ENCODE data around the gene NUMA1. TPM values are rescaled to one million over a fixed set of nuclear protein-coding genes. Genes with fewer than 3 reads are reported as not detected.

NUMA1 gene
- total and polyA plus RNA-seq, 12 donors = 54.1 to 159 (median 83.4) TPM

- no peaks in the 10 kb centered on the region for H3K9me3 ChIP-seq
- peaks cover 0 to 98% (median 54%) of the 10 kb centered on the region in 9 donors for H3K36me3 ChIP-seq
- TF ChIP-seq CTCF (IDR thresholded peaks at IDR 0.05) = no peak
- 45 to 47% methylated on average over 1 of the region's 1 CpG for WGBS, 2 donors
- H3K4me3 ChIP-seq = no peak overlapping the region
- intact Hi-C loops (cut with DNase I) = loop anchor here in 4 of 10 donors (1.0 to 10.0 kb wide), 4 partner anchors 65 to 409 kb away; partner anchors contain the start of gene CLPB (in 1 of the 4)
- peaks cover 5 to 70% (median 45%) of the 10 kb centered on the region in 9 donors for H3K4me1 ChIP-seq
- no peak for DNase-seq
- no peaks in the 10 kb centered on the region for H3K27me3 ChIP-seq
- peak overlapping the region in 2 of 10 donors; percentile 33 to 57 for H3K27ac ChIP-seq
- ATAC-seq = no peak
These were observed 54.3 kb downstream of the NUMA1 start for GRCh38 chr11:72026090-72026489.

DNA sequence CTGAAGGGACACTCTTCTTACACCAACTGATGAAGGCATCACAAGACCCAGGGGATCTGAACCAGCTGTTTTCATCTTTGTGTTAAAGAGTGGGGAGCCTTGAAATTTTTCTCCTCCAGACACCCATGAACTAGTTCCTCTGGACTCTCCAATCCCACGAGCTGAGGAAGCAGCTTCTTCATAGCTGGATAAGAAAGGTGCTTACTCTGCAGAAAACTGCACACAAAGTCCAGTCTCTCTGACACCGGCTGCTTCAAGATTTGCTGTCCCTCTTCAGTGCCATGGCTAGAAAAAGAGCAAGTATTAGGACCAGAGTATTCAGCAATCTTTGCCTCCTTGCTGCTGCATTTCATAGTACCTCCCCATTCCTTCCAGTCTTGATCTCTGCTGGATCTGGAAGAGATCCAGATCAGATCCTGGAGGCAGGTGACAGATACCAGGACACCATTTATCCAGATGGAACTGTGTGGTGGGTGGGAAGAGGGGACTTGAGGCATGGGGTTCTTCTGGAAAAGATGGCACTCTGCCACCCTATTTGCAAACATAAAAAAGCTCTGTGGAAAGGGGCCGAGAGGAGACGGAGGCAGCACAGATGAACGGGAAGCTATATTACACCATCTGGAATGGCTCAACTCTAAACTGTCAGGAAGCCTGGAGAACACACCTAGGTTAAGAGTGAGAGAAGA is 56.1 kb downstream of the NUMA1 start:
- no peak for TF ChIP-seq CTCF (IDR thresholded peaks at IDR 0.05)
- Histone ChIP-seq H3K4me3 (no peak overlapping the region), H3K36me3 (peaks cover 0 to 98% (median 71%) of the 10 kb centered on the region in 9 donors), H3K4me1 (peaks cover 3 to 53% (median 37%) of the 10 kb centered on the region in 9 donors), H3K27ac (peak overlapping the region in 1 of 10 donors; percentile 27), H3K27me3 (no peaks in the 10 kb centered on the region), H3K9me3 (no peaks in the 10 kb centered on the region)
- ATAC-seq = no peak
- DNase-seq = no peak
- intact Hi-C loops (cut with DNase I) = loop anchor here in 8 of 10 donors (2.0 to 10.0 kb wide), 6 partner anchors 42 to 411 kb away; partner anchors contain the start of gene CLPB (in 1 of the 8)
- WGBS, 2 donors = 37 to 38% methylated on average over 5 of the region's 5 CpGs

DNA sequence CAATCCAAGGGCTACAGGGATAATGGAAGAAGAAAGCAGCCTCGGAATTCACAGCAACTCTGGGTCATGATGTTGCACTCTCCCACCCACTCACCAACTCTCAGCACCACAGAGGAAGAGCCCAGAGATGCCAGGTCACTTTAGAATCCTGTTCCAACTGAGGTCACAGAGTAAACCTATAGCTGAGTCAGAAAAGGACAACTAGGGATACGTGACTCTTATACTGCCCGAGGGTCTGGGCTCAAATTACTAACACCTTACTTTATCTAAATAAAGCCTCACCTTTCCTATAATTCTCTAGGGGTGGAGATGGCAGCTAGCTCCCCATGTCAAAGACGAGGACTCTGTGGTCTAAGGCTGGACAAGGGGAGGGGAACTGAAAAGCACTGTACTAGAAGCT is 57.0 kb downstream of the NUMA1 start:
- ATAC-seq (no peak), DNase-seq (no peak)
- Histone ChIP-seq H3K4me1 (peaks cover 3 to 44% (median 33%) of the 10 kb centered on the region in 9 donors), H3K9me3 (no peaks in the 10 kb centered on the region), H3K27ac (no peak overlapping the region), H3K36me3 (peaks cover 7 to 98% (median 72%) of the 10 kb centered on the region in 9 donors), H3K4me3 (no peak overlapping the region), H3K27me3 (no peaks in the 10 kb centered on the region)
- WGBS, 2 donors = 78% methylated on average over 4 of the region's 4 CpGs
- intact Hi-C loops (cut with DNase I) = loop anchor here in 4 of 10 donors (5.0 to 10.0 kb wide), 4 partner anchors 41 to 411 kb away; partner anchors contain the start of gene CLPB (in 1 of the 4)
- no peak for TF ChIP-seq CTCF (IDR thresholded peaks at IDR 0.05)

DNA sequence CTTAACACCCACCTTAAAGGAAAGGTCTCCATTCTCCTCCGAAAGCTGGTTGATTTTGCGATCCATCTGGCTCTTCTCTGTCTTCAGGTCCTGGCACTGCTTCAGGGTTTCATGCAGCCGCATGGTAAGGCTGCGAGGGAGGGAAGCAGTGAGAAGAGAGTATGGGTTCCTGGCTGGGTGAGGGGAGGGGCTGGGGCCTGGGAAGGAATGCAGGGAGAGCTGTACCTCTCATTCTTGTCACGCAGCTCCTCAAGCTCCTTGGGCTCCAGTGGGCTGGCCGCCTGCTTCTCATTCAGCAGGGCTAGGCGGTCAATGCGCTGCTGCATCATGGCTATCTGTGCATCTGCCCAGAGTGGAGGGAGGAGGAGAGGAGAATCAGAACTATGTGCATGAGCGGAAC is 62.2 kb downstream of the NUMA1 start:
- no peaks in the 10 kb centered on the region for H3K27me3 ChIP-seq
- 88 to 89% methylated on average over 9 of the region's 9 CpGs for WGBS, 2 donors
- H3K4me1 ChIP-seq = peaks cover 14 to 22% (median 18%) of the 10 kb centered on the region in 9 donors
- H3K4me3 ChIP-seq = no peak overlapping the region
- DNase-seq (no peak), ATAC-seq (no peak)
- H3K9me3 ChIP-seq = no peaks in the 10 kb centered on the region
- H3K36me3 ChIP-seq = peaks cover 24 to 100% (median 100%) of the 10 kb centered on the region in 9 donors
- H3K27ac ChIP-seq = no peak overlapping the region
- intact Hi-C loops (cut with DNase I) = loop anchor here in 2 of 10 donors (10.0 kb wide), 2 partner anchors 207 to 217 kb away; partner anchors contain the start of gene INPPL1 (in 1 of the 2)
- no peak for TF ChIP-seq CTCF (IDR thresholded peaks at IDR 0.05)

All from heart right ventricle (tissue), 16 donors.